Kidney epithelial cell (primary cell): Measurements from ENCODE around the gene ARHGAP12. TPM values are rescaled to one million over a fixed set of nuclear protein-coding genes. Genes with fewer than 3 reads are reported as not detected.
"Not testable (repeated sequence)": the region's sequence is repeated elsewhere in the genome, so short reads cannot be mapped to it uniquely, and the experiment has no call there.

Source experiments
- DNase-seq: peaks from one replicate; pipeline ENCODE4 v3.0.0-alpha.2; 2010; ENCODE audit warnings: low read depth
- H3K27me3 ChIP-seq: 2 replicates; pipeline ENCODE4 v1.6.0; 2011; ENCODE audit warnings: low read length; ENCODE audit not compliant: control insufficient read depth, insufficient read depth
- H3K36me3 ChIP-seq: 2 replicates; pipeline ENCODE4 v1.5.1; 2011; ENCODE audit warnings: low read length; ENCODE audit not compliant: control insufficient read depth, insufficient read depth
- H3K4me3 ChIP-seq: 2 replicates; pipeline ENCODE4 v1.5.1; 2011; ENCODE audit warnings: low read depth, mild to moderate bottlenecking, control low read depth, low read length
- total RNA-seq: library from RNA; depleted of rRNA; stranded (reverse); fragments of >200 nt; gene quantifications from 2 replicates; pipeline ENCODE4 v1.2.3, GENCODE V29; 2015
- TF ChIP-seq, protein P1 (sequence below): IDR thresholded peaks from 2 replicates; pipeline ENCODE4 v1.5.1; 2011; ENCODE audit warnings: mild to moderate bottlenecking, moderate library complexity, low read length, control low read depth, inconsistent platforms; ENCODE audit not compliant: insufficient read depth, poor library complexity, severe bottlenecking

The ARHGAP12 gene
- total RNA-seq, 1 donor from 2014 or later = 38.7 TPM

DNA sequence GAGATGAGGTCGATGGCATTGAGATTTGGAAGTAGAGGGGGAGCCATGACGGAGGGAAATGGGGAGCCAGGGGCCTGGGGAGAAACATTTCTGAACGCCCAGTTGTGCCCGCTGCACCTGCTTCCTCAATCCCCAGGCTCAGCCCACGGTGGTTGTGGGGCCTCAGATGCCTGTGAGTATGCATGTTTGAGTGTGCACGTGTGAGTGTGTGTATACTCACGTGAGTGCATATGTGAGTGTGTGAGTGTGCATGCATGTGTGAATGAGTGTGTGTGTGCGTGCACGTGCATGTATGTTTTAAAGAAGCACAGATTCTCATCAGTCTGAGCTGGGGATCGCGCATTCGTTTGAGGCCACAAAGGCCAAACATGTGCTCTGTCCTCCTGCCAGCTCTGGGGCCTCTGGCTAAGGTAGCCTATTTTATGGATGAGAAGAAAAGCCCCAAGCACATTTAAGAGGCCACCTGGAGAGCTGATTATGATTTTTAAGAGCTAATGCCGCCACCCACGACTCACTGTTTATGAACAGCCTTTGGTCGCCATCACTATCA, 154.8 kb downstream of the ARHGAP12 start:
- H3K4me3 ChIP-seq = no peak overlapping the region
- no peaks in the 10 kb centered on the region for H3K36me3 ChIP-seq
- no peak for DNase-seq
- no peaks in the 10 kb centered on the region for H3K27me3 ChIP-seq
- TF ChIP-seq, protein P1, sequence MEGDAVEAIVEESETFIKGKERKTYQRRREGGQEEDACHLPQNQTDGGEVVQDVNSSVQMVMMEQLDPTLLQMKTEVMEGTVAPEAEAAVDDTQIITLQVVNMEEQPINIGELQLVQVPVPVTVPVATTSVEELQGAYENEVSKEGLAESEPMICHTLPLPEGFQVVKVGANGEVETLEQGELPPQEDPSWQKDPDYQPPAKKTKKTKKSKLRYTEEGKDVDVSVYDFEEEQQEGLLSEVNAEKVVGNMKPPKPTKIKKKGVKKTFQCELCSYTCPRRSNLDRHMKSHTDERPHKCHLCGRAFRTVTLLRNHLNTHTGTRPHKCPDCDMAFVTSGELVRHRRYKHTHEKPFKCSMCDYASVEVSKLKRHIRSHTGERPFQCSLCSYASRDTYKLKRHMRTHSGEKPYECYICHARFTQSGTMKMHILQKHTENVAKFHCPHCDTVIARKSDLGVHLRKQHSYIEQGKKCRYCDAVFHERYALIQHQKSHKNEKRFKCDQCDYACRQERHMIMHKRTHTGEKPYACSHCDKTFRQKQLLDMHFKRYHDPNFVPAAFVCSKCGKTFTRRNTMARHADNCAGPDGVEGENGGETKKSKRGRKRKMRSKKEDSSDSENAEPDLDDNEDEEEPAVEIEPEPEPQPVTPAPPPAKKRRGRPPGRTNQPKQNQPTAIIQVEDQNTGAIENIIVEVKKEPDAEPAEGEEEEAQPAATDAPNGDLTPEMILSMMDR = no peak

GRCh38 chr10:31771331-31771831, 157.2 kb downstream of the ARHGAP12 start:
- TF ChIP-seq, protein P1 = no peak
- H3K27me3 ChIP-seq = no peaks in the 10 kb centered on the region
- DNase-seq = no peak

GRCh38 chr10:31770307-31770902, 158.2 kb downstream of the ARHGAP12 start:
- no peaks in the 10 kb centered on the region for H3K27me3 ChIP-seq
- H3K4me3 ChIP-seq = no peak overlapping the region
- no peaks in the 10 kb centered on the region for H3K36me3 ChIP-seq
- TF ChIP-seq, protein P1 = peak; percentile 52
- no peak for DNase-seq

More at GRCh38 chr10:31771331-31771831, 157.2 kb downstream of the ARHGAP12 start:
- no peaks in the 10 kb centered on the region for H3K36me3 ChIP-seq
- H3K4me3 ChIP-seq = no peak overlapping the region

DNA sequence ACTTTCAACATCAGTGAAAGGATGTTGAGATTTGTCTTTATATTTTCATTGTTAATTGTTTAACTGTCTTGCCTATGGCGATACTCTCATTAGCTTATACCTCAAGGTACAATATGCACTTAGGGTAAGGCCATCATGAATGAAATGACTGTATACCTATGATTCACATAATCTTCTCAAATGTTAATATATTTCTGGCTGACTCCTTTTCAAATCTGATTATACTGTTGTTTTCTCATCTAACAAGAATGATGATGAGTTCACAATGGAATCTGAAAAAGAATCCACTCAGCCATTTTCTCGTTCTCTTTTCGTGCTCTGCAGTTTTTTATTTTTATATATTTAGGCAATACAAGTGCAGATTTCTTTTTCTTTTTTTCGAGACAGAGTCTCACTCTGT, 159.1 kb downstream of the ARHGAP12 start:
- TF ChIP-seq, protein P1 = no peak
- no peak for DNase-seq

GRCh38 chr10:31768935-31769334, 159.7 kb downstream of the ARHGAP12 start:
- H3K4me3 ChIP-seq, DNase-seq, H3K36me3 ChIP-seq, H3K27me3 ChIP-seq: not testable (repeated sequence)

More for the DNA sequence above, 159.1 kb downstream of the ARHGAP12 start:
- Histone ChIP-seq H3K27me3 (no peaks in the 10 kb centered on the region), H3K4me3 (no peak overlapping the region), H3K36me3 (no peaks in the 10 kb centered on the region)

GRCh38 chr10:31768467-31768866, 160.2 kb downstream of the ARHGAP12 start:
- DNase-seq = no peak
- Histone ChIP-seq H3K27me3 (no peaks in the 10 kb centered on the region), H3K4me3 (no peak overlapping the region), H3K36me3 (no peaks in the 10 kb centered on the region)
- TF ChIP-seq, protein P1 = no peak
